Globus pallidus (tissue), 1 donor: ENCODE measurements around the gene TMEM255A.
A peak's percentile ranks its signal among the peaks of the same experiment; 100 is the strongest.

Experiments used
- DNase-seq: peaks from one replicate; pipeline ENCODE4 v3.0.0-alpha.2; 2015; ENCODE audit warnings: low spot score

The TMEM255A gene

DNA sequence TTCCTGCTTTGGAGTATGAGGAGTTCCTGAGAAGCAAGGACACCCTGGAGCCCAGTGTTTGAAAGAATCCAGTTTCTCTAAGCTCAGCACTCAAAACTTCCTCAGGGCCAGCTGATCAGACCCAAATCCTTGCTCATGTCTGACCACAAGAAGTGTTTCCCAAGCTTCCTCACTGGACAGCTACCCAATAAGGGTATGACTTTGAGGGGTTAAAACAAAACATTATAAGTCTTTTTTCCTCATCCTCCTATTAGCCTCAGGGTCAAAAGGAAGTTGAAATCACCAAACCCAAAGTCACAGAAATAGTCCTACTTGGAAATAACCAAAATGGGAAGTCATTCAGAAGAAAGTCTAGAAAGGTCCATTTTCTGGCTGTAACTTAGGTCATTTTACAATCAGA is 46.9 kb downstream of the TMEM255A start:
- DNase-seq, result no peak

DNA sequence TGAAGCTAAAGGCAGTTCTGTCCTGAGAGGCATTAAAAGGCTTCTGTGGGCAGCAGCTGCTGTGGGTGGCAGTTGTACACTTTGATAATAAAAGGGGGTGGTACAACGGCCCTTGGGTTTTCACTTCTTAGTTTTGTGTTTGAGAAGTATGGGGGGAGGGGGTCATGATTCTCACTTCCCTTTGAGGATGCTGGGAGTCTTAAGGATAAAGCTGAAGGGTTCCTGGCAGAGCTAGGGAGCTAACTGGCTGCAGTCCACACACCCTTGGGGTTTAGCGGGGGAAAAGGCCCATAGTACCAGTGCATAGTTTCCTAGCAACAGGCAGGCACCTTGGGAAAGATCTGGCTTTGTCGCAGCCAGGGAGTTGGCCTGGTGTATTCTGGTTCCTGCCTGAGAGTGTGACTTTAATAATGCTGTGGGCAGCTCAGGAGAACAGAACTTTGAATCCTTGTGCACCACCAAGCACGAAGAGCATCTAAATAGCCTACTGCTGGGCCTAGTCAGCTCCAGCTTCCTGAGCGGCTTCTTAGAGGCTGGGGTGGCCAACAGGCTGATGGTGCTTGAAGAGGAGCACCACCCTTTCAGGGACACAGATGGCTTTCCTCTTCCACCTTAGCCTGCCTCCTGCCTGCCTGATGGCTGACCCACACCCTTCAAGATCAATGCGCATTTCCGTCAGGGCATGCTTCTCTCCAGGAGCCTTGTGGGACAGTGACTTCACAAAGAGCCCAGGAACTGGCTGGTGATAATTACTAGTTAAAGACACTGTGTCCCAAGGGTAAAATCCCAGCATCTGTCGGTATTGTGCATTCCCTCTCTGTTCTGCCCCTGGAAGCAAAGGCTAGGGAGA is 48.2 kb downstream of the TMEM255A start:
- DNase-seq, result peak; percentile 38

- no peak for DNase-seq
Observed at GRCh38 chrX:120260369-120260768, 50.9 kb downstream of the TMEM255A start.

- DNase-seq, result no peak
Observed at GRCh38 chrX:120253784-120254183, 57.5 kb downstream of the TMEM255A start.

DNA sequence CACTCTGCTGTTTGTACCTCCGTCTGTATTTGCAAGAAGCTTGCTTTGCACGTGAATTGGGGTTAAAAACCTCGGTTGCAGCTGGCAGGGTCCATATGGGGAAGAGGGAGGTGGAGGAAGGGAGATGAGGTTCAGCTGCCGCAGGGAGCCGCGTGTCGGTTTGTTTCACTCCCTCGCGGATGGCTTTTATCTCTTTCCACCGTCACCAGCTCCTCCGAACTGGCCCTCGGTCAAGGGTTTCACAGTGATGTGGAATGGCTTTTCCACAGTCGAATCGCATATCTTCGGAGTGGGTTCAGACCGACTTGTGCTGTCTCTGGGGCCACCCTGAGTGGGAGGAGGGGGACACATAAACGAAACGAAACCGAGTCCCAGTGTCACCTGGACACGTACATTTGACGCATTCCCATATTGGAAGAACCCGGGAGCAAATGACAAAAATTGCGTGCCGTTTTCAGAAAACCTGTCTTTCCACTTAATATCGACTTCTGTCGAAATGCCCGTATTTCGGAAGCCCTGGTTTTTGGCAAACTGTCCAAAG is 59.7 kb downstream of the TMEM255A start:
- DNase-seq, result peak; percentile 31

DNA sequence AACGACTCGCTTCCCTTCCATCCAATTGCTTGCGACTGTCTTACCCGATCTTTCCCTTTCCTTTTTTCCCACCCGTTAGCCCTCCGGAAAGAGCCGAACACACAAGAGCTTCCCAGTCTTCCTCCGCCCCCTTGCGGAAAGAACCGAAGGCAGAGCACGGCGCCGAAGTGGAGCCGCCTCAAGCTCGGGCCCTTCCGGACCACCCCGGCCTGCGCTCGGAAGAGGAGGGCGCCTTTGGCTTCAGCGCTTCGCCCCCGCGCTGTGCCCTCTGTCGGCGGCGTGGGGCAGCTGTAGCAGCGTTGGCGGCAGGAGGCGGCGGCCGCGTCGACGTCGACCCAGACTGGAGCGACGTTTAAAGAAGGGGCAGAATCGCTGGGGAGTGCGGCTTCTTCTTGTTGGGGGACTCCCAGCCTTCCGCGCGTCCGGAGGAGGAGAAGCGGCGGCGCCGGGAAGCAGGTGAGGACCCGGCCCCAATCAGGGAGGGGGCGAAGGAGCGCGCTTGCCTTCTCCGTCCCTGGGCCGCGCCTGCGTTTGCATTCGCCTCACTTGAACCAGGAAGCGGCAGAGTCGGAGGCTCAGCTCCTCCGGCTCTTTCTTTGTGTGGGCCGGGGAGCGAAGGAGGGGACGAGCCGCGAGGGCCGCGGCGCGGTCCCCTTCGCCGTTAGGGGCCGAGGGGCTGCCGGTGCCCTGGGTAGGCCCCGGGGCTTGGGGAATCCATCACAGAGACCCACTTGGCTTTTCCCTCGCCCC is 60.6 kb downstream of the TMEM255A start, which contains the start of gene ZBTB33:
TSS of gene ZBTB33 (plus strand) at position 291 of the 750 bp plus-strand sequence. CDS start 2,604 bp downstream, outside the sequence.
- DNase-seq, result peak; percentile 90

DNA sequence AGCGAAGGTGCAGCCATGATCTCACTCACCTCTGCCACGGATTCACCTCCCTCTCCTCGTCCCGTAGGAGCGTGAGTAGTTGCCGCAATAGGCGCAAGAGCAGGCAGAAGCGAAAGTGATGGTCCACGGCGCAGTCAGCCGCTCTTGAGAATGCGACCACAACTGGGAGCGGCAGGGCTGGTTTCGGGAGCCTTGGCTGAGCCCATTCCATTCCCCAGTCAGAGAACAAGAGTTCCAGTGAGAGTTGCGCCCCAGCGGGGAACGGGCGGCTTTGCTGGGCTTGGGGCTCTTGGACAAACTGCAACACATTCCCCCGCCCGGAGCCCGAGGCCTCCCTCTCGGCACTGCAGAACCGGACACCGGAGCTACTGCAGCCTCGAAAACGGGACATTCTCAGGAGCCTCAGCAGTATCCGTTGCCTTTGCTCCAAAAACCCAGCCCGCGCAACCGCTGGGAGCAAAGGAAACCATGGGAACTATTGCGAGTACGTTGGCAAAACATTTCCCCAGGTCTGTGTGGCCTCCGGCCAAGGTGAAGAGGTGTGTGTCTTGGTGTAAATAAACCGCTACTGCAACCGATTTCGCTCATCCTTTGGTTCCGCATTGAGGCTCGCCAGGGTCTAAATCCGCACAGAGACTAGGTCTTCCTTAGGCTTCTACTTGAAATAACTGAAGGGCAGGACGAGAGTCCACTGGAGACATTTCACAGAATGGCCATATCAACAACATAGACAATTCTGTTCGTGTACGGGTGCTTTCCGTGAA is 66.3 kb downstream of the TMEM255A start:
- DNase-seq, result peak; percentile 57

- no peak for DNase-seq
Observed at GRCh38 chrX:120244395-120244734, 66.9 kb downstream of the TMEM255A start.

DNA sequence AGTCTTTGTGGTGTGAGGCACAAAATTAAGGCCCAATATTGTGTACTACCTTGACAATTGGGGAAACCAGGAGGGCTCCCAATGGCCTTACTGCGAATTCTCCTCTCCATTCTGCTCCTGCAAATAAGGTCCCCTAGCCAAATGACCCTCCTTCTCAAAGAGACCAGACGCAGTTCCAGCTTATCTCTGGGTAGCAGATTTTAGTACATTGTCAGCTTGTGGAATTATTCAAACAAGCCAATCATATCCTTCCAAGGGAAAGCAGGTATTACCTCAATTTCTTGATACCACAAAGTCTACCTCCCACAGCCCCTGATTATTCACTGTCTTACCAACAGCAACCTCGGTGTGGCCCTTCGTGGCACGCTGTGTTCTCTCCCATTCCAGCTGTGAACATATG is 68.4 kb downstream of the TMEM255A start:
- DNase-seq, result no peak

DNA sequence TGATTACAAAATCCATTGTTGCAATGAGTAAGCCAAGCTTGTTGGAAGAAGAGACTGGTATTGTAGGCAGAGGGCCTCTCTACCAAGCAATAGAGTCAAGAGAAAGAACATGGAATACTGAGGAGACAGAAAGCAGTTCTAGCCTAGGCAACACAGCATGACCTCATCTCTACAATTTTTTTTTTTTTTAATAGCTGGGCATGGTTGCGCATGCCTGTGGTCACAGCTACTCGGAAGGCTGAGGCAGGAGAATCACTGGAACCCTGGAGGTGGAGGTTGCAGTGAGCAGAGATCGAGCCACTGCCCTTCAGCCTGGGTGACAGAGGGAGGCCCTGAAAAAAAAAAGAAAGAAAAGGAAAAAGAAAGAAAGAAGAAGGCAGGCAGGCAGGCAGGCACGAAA is 72.3 kb downstream of the TMEM255A start:
- DNase-seq, result no peak

DNA sequence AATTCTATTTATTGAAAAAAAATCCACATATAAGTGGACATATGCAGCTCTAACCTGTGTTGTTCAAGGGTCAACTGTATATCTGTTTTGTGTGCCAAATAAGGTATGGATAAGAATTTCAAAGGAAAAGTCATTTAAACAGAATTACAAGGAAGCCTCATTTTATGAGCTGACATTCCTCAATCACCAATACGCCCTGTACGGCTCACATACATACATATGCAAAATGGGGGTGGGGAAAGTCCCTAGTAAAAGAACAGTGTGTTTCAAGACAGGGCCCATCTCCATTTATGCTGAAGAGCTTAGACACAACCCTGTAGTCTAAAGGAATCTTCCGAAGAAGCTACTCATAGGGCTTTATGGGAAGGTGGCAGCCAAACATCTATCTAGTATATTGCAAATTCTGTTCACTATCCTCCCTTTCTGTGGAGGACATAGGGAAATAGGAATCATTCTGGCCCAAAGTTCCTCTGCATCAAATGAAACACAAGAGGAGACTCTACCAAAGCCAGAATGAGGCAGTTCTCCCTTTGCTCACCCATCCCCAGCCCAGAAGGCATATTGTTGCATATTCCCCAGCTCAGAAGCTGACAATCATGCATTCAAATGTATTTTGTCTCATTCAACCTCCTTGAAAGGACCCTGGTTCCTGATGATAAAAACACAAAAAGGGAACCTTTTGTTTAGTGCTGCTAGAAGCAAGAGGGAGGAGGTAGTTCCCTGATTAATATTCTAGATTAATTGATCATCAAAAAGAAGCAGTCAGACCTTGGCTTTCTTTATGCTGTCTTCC is 74.4 kb downstream of the TMEM255A start:
- DNase-seq, result no peak

GRCh38 chrX:120235284-120235683 is 76.0 kb downstream of the TMEM255A start:
- DNase-seq, result no peak

DNA sequence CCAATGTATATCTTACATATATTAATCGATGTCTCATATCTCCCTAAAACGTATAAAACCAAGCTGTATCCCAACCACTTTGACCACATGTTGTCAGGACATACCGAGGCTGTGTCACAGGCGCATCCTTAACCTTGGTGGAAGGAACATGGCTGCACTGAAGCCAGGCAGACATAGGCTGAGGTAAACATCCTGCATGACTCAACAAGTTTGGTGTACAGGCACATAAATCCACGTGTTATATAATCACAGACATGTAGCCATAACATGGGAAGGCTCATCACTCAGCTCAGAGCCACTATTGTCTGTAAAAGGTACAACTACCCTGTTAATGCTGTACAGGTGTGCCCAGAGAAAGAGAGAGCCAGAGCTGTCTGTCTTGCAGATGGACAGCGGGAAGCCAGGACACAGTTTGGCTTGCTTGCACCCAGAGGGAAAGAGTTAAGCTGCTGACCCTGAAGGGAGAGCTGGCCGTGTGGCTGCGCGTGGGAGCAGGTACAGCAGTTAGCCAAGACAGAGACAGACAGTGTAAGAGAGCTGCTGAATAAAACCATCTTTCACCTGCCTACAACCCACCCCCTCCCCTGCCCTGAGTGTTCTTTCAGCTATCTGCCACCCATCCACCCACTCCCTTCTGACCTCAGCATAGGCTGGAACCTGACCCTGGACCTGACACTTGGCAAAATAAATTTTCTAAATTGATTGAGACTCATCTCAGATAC is 82.9 kb downstream of the TMEM255A start:
- DNase-seq, result no peak

- DNase-seq, result no peak
Observed at GRCh38 chrX:120224388-120224787, 86.9 kb downstream of the TMEM255A start.

DNA sequence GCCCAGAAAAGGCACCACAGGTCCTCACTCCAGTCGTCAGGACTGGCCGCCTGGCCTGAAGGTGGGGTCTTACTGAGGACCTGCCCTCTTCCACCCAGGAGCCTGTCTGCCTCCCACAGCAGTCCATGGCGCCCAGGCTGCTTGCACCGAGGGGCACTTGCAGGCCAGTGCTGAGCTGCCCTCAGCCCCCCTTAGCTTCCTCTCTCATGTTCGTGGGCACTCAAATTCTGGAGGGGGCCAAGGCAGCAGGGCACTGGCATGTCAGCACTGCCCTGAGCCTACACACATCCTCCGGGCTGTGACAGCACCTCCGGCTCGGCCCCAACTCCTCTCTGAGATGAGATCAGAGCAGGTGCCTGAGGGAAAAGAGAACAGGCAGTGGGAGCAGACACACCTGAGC is 87.9 kb downstream of the TMEM255A start:
- DNase-seq, result no peak

DNA sequence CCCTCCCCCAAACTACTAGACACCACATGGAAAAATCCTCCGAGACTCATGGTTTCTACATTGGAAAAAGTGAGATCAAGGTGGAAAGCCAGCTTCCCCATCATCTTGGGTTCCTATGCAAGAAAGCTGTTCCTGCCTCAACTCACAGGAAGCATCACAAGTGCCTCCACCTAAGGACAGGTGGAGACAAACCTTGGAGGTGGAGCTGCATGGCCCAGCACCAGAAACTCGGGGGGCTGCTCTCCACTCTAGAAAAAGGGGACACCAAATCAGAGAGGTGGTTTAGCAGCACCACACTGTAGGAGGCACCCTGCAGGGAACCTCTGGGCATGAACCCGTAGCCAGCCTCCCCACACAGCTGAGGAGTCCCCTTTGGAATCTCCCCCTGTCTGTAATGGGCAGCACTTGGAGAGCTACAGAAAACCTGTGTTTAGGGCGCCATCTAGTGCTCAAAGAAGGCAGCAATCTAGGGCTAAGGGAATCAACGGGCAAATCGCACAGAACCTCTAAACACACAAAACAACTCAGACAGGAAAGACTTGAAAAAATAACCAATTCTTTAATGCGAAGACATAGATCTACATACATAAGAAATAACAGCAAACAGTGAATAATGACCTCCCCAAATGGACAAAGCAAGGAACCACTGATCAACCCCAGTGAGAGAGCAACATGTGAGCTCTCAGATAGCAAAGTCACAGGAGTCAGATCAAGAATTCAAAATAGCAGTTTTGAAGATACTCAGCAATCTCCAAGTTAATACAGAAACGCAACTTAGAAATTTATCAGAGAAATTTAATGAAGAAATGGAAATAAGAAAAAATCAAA is 97.6 kb downstream of the TMEM255A start:
- DNase-seq, result peak; percentile 46
